Spleen (tissue), 11 donors: ENCODE results near the gene HLA-DMB. TPM values are rescaled to one million over a fixed set of nuclear protein-coding genes. Genes with fewer than 3 reads are reported as not detected.

Experiments used
- DNase-seq: peaks from one replicate; pipeline ENCODE4 v3.0.0-alpha.2; 2020
- H3K27ac ChIP-seq, 8 donors: fragments of 200-600 bp; sonication (generic) in 7 of 8; 1 replicate in 4 of 8; 2 replicates in 4 of 8; pipeline versions ENCODE4 v1.5.0 to v1.8.0; 2016 to 2021; ENCODE audit warnings: inconsistent platforms in 4 of 8, mild to moderate bottlenecking in 4 of 8, moderate library complexity in 1 of 8
- H3K27me3 ChIP-seq, 7 donors: fragments of 200-600 bp; sonication (generic) in 6 of 7; replicated peaks in 1 of 7; 1 replicate in 4 of 7; 2 replicates in 3 of 7; pipeline versions ENCODE4 v1.5.0 to v1.8.0; 2016 to 2021; ENCODE audit warnings: inconsistent platforms in 3 of 7, mild to moderate bottlenecking in 1 of 7
- H3K36me3 ChIP-seq, 6 donors: fragments of 200-600 bp; sonication (generic) in 5 of 6; 1 replicate in 4 of 6; 2 replicates in 2 of 6; pipeline versions ENCODE4 v1.5.0 to v1.8.0; 2016 to 2021; ENCODE audit warnings: inconsistent platforms in 2 of 6
- H3K4me1 ChIP-seq, 6 donors: fragments of 200-600 bp; sonication (generic) in 5 of 6; 1 replicate in 3 of 6; 2 replicates in 3 of 6; pipeline versions ENCODE4 v1.5.0 to v1.8.0; 2016 to 2021; ENCODE audit warnings: inconsistent platforms in 3 of 6
- H3K4me3 ChIP-seq, 8 donors: fragments of 200-600 bp; sonication (generic) in 7 of 8; 1 replicate in 4 of 8; 2 replicates in 4 of 8; pipeline versions ENCODE4 v1.5.0 to v1.8.0; 2016 to 2021; ENCODE audit warnings: inconsistent platforms in 4 of 8, mild to moderate bottlenecking in 4 of 8, moderate library complexity in 2 of 8
- H3K9me3 ChIP-seq, 8 donors: fragments of 200-600 bp; sonication (generic) in 7 of 8; 1 replicate in 4 of 8; 2 replicates in 4 of 8; pipeline versions ENCODE4 v1.5.0 to v1.8.0; 2016 to 2021; ENCODE audit warnings: inconsistent platforms in 4 of 8
- CTCF ChIP-seq, 11 experiments: fragments of 200-600 bp in 7 of 11; fragments of 450-650 bp in 4 of 11; sonication (generic) in 4 of 11; IDR thresholded peaks in 8 of 11; conservative IDR thresholded peaks in 3 of 11; 1 replicate in 7 of 11; 2 replicates in 4 of 11; pipeline versions ENCODE4 v1.4.0 to v1.8.0; 2016 to 2021; ENCODE audit warnings: antibody characterized with exemption in 11 of 11, inconsistent platforms in 4 of 11, mild to moderate bottlenecking in 1 of 11
- POLR2A ChIP-seq, 3 donors: fragments of 450-650 bp; IDR thresholded peaks; one replicate each; pipeline ENCODE4 v1.5.1; 2017; ENCODE audit warnings: antibody characterized with exemption in 3 of 3, mild to moderate bottlenecking in 1 of 3
- POLR2AphosphoS5 ChIP-seq, 3 donors: sonication (generic); formaldehyde crosslinking; IDR thresholded peaks; one replicate each; pipeline ENCODE4 v1.5.1; 2017; ENCODE audit warnings: antibody characterized with exemption in 3 of 3
- WGBS, 5 donors: extraction: QIAGEN DNeasy Blood & Tissue Kit in 3 of 5; methylation state at CpG; one replicate each; pipeline versions ENCODE4 v1.1.5 to v1.1.7; 2013 to 2018; 5-methylcytosine and 5-hydroxymethylcytosine counted together
- intact Hi-C: fragments of 100-400 bp; cut with DNase I; formaldehyde crosslinking; loops from one replicate; pipeline ENCODE4 v1.15.0; 2023; ENCODE audit warnings: low total_unique reads
- polyA plus RNA-seq, 3 donors: library from polyadenylated mRNA; stranded (reverse); fragments of 200-250 nt; gene quantifications; one replicate each; pipeline ENCODE4 v1.2.1, GENCODE V29; 2013
- total RNA-seq, 7 donors: library from RNA; depleted of rRNA in 3 of 7; stranded (reverse); fragments of >200 nt in 3 of 7; fragmentation: NEBNext Ultra II Directional in 4 of 7; extraction: Animal tissue kit (Norgen Biotek cat#: 25700) in 4 of 7; gene quantifications; one replicate each; pipeline versions ENCODE4 v1.1.0 to v1.2.1, GENCODE V29; 2016 to 2021
- donor health status: healthy with polysubstance abuse.
- donor health status: DM: no; HTN: no; CAD: no; lungs with moderate emphysema.
- donor health status: DM: no; HTN: no; CAD: no.
- donor health status: Bipolar disorder and iron deficiency.
- donor health status: healthy.
- donor health status: DM: no; HTN: no; CAD: no.
- donor health status: DM: yes; HTN: yes; CAD: no.

HLA-DMB gene
- total and polyA plus RNA-seq, 10 donors = 124 to 226 (median 155) TPM

GRCh38 chr6:32972353-32973143 lies 31.7 kb upstream of the HLA-DMB start:
- H3K4me1 ChIP-seq = peaks cover 30 to 61% (median 38%) of the 10 kb centered on the region in 6 donors
- peaks cover 10 to 55% (median 38%) of the 10 kb centered on the region in 6 donors for H3K36me3 ChIP-seq

DNA sequence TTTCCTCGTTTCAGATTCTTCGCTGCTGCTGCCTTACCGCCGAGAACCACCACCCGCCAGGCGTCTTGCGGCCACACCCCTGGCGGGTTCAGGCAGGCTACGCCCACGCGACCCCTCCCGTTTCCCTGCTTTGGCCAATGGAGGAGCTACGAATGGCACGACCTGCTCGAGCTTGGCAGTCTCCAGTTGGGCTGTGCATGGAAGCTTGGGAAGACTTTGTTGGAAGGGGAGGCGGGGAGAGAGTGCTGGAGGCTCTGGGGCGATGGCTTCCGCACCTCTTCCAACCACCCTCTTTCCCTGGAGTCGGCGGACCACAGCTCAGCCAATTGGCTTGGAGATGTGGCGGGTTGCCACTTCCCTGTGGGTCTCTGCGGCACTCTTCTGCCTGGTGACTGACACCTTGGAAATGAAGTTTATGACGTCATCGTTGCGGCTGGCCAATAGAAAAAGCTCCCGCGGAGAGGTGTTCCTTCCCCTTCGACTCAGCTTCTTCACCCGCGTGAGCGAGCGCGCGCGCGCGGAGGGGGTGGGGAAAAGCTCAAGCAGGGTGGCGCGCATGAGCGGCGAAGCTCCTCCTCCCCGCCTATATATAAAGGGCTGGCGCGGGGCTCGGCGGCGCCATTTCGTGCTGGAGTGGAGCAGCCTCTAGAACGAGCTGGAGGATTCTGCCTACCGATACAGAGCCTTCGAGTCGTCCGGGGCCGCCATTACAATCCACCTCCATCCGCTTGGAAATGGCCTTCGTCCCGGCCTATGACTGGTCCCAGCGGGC lies 30.9 kb upstream of the HLA-DMB start:
- Histone ChIP-seq H3K4me3 (peak overlapping the region; percentile 94 to 100 (median 98)), H3K27me3 (no peaks in the 10 kb centered on the region), H3K4me1 (peaks cover 30 to 61% (median 38%) of the 10 kb centered on the region in 6 donors), H3K9me3 (no peaks in the 10 kb centered on the region), H3K36me3 (peaks cover 4 to 47% (median 30%) of the 10 kb centered on the region in 6 donors), H3K27ac (peak overlapping the region; percentile 91 to 100 (median 99))
- intact Hi-C loops = no loop called here
- TF ChIP-seq POLR2A (IDR thresholded peaks at IDR 0.05) = peak; percentile 98 to 99 (median 99)
- TF ChIP-seq POLR2AphosphoS5 (IDR thresholded peaks at IDR 0.05) = peak; percentile 99 to 100 (median 100)
- peak in 8 of 11 experiments; percentile 2 to 56 (median 44) for TF ChIP-seq CTCF (IDR thresholded peaks at IDR 0.05 in 8 of 11, conservative IDR thresholded peaks at IDR 0.05 in 3 of 11)
- peak; percentile 100 for DNase-seq
- 0 to 1% (median 0%) methylated on average over 34 to 58 of the region's 58 CpGs for WGBS, 5 donors

More at GRCh38 chr6:32972353-32973143, 31.7 kb upstream of the HLA-DMB start:
- Histone ChIP-seq H3K4me3 (peak overlapping the region; percentile 94 to 100 (median 98)), H3K27me3 (no peaks in the 10 kb centered on the region), H3K27ac (peak overlapping the region; percentile 68 to 100 (median 99)), H3K9me3 (no peaks in the 10 kb centered on the region)
- DNase-seq = peak; percentile 94
- WGBS, 5 donors = 0% methylated on average over 32 to 70 of the region's 70 CpGs
- intact Hi-C loops = no loop called here
- TF ChIP-seq POLR2A (IDR thresholded peaks at IDR 0.05) = peak in 1 of 3 donors; percentile 11
- no peak for TF ChIP-seq CTCF (IDR thresholded peaks at IDR 0.05 in 8 of 11, conservative IDR thresholded peaks at IDR 0.05 in 3 of 11)
- peak; percentile 78 to 90 (median 85) for TF ChIP-seq POLR2AphosphoS5 (IDR thresholded peaks at IDR 0.05)

- TF ChIP-seq POLR2A (IDR thresholded peaks at IDR 0.05) = no peak
- TF ChIP-seq CTCF (IDR thresholded peaks at IDR 0.05 in 8 of 11, conservative IDR thresholded peaks at IDR 0.05 in 3 of 11) = no peak
- no peak for TF ChIP-seq POLR2AphosphoS5 (IDR thresholded peaks at IDR 0.05)
- no peak for DNase-seq
- H3K9me3 ChIP-seq = no peaks in the 10 kb centered on the region
- intact Hi-C loops = no loop called here
- peak overlapping the region; percentile 74 to 99 (median 97) for H3K4me3 ChIP-seq
- H3K36me3 ChIP-seq = peaks cover under 1 to 41% (median 25%) of the 10 kb centered on the region in 6 donors
- H3K27ac ChIP-seq = peak overlapping the region; percentile 91 to 100 (median 99)
- peaks cover 30 to 61% (median 38%) of the 10 kb centered on the region in 6 donors for H3K4me1 ChIP-seq
- no peaks in the 10 kb centered on the region for H3K27me3 ChIP-seq
- WGBS, 5 donors = 0 to 1% (median 0%) methylated on average over 15 of the region's 15 CpGs
Observed at GRCh38 chr6:32971242-32971580, 30.4 kb upstream of the HLA-DMB start.
